OCI-LY3 (cell line): ENCODE data around the gene IP6K1.

ENCODE experiments used
- EZH2phosphoT487 ChIP-seq: fragments of 200-600 bp; shearing (Covaris generic); IDR thresholded peaks from 2 replicates; pipeline ENCODE4 v1.6.1; 2018; ENCODE audit warnings: antibody characterized with exemption, mixed run types, low read depth
- TF ChIP-seq, protein P1 (sequence below): fragments of 200-600, 300-600 bp; sonication (generic); IDR thresholded peaks from 2 replicates; pipeline ENCODE4 v1.5.1; 2014; ENCODE audit warnings: antibody characterized with exemption, low read length, low read depth

DNA sequence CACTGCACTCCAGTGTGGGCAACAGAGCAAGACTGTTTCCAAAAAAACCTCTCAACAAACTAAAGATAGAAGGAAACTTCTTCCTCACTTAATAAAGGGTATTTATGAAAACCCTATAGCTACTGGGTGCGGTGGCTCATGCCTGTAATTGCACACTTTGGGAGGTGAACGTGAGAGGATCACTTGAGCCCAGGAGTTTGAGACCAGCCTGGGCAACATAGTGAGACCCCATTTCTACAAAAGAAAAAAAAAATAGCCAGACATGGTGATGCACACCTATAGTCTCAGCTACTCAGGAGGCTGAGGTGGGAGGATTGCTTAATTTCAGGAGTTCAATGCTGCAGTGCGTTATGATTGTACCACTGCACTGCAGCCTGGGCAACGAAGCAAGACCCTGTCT is 22.4 kb downstream of the IP6K1 start:
- TF ChIP-seq, protein P1, sequence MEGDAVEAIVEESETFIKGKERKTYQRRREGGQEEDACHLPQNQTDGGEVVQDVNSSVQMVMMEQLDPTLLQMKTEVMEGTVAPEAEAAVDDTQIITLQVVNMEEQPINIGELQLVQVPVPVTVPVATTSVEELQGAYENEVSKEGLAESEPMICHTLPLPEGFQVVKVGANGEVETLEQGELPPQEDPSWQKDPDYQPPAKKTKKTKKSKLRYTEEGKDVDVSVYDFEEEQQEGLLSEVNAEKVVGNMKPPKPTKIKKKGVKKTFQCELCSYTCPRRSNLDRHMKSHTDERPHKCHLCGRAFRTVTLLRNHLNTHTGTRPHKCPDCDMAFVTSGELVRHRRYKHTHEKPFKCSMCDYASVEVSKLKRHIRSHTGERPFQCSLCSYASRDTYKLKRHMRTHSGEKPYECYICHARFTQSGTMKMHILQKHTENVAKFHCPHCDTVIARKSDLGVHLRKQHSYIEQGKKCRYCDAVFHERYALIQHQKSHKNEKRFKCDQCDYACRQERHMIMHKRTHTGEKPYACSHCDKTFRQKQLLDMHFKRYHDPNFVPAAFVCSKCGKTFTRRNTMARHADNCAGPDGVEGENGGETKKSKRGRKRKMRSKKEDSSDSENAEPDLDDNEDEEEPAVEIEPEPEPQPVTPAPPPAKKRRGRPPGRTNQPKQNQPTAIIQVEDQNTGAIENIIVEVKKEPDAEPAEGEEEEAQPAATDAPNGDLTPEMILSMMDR: no peak
- no peak for TF ChIP-seq EZH2phosphoT487
